ENCODE results near the gene LRRC34. TPM values are rescaled to one million over a fixed set of nuclear protein-coding genes. Genes with fewer than 3 reads are reported as not detected.

LRRC34 gene
- total and polyA plus RNA-seq, 10 of the 15 experiments (the other 5 are each of a cell fraction or from before 2014, with no cell fraction given): 0.24 to 3.7 (median 1.7) TPM

GRCh38 chr3:169772305-169772896 lies 40.3 kb downstream of the LRRC34 start (continued):
- TF ChIP-seq SUPT20H (IDR thresholded peaks at IDR 0.05; ENCODE audit: borderline replicate concordance, control insufficient read depth, low read depth, low read length): no peak
- 0 out of 2 replicates have a peak, but pooled peaks have one; percentile 34 for TF ChIP-seq CBX5 (IDR thresholded peaks at IDR 0.05; ENCODE audit: low read depth)
- no peak for TF ChIP-seq IRF3 (IDR thresholded peaks at IDR 0.05)
- TF ChIP-seq GABPA (IDR thresholded peaks at IDR 0.05; ENCODE audit: low read depth): peak; percentile 3; the same call in 1 of the 2 replicates
- TF ChIP-seq, protein P1, sequence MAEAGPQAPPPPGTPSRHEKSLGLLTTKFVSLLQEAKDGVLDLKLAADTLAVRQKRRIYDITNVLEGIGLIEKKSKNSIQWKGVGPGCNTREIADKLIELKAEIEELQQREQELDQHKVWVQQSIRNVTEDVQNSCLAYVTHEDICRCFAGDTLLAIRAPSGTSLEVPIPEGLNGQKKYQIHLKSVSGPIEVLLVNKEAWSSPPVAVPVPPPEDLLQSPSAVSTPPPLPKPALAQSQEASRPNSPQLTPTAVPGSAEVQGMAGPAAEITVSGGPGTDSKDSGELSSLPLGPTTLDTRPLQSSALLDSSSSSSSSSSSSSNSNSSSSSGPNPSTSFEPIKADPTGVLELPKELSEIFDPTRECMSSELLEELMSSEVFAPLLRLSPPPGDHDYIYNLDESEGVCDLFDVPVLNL (IDR thresholded peaks at IDR 0.05; ENCODE audit: low read depth, low read length): no peak
- TF ChIP-seq EZH2 (IDR thresholded peaks at IDR 0.05; ENCODE audit: borderline replicate concordance, control insufficient read depth, low read depth, low read length): no peak
- 0 out of 2 replicates have a peak, but pooled peaks have one; percentile 11 for TF ChIP-seq MXI1 (IDR thresholded peaks at IDR 0.05; ENCODE audit: low read depth, low read length)
- TF ChIP-seq ZNF384 (IDR thresholded peaks at IDR 0.05; ENCODE audit: borderline replicate concordance, low read depth, low read length): 0 out of 2 replicates have a peak, but pooled peaks have one; percentile 74
- TF ChIP-seq, protein P2, sequence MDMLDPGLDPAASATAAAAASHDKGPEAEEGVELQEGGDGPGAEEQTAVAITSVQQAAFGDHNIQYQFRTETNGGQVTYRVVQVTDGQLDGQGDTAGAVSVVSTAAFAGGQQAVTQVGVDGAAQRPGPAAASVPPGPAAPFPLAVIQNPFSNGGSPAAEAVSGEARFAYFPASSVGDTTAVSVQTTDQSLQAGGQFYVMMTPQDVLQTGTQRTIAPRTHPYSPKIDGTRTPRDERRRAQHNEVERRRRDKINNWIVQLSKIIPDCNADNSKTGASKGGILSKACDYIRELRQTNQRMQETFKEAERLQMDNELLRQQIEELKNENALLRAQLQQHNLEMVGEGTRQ (IDR thresholded peaks at IDR 0.05; ENCODE audit: borderline replicate concordance, low read depth, low read length): no peak
- TF ChIP-seq SMC3 (IDR thresholded peaks at IDR 0.05; ENCODE audit: borderline replicate concordance, low read length): no peak
- TF ChIP-seq MYB (IDR thresholded peaks at IDR 0.05; ENCODE audit: borderline replicate concordance, low read depth, low read length): no peak
- no peak for TF ChIP-seq TAF1 (IDR thresholded peaks at IDR 0.05; ENCODE audit: borderline replicate concordance, low read depth, low read length)
- no peak for TF ChIP-seq ZNF217 (IDR thresholded peaks at IDR 0.05)
- peak; percentile 59; the same call in 1 of the 2 replicates for TF ChIP-seq ATF7 (IDR thresholded peaks at IDR 0.05; ENCODE audit: low read depth)
- peak; percentile 37; the same call in 1 of the 2 replicates for TF ChIP-seq PAX8 (IDR thresholded peaks at IDR 0.05)
- no peak for TF ChIP-seq POLR2AphosphoS5 (IDR thresholded peaks at IDR 0.05; ENCODE audit: low read length)
- no peak for TF ChIP-seq HDGF (IDR thresholded peaks at IDR 0.05)
- peak; percentile 75; the same call in 1 of the 2 replicates for TF ChIP-seq NKRF (conservative IDR thresholded peaks at IDR 0.05)
- no peak for TF ChIP-seq MEF2B (IDR thresholded peaks at IDR 0.05; ENCODE audit: partially characterized antibody, poor library complexity, severe bottlenecking)
- peak; percentile 5; the same call in 1 of the 2 replicates for TF ChIP-seq CREB1 (IDR thresholded peaks at IDR 0.05; ENCODE audit: low read depth)
- no peak for TF ChIP-seq CBX3 (IDR thresholded peaks at IDR 0.05; ENCODE audit: borderline replicate concordance, low read depth)
- TF ChIP-seq SP1 (IDR thresholded peaks at IDR 0.05; ENCODE audit: low read depth, low read length): no peak
- no peak for TF ChIP-seq SKIL (IDR thresholded peaks at IDR 0.05; ENCODE audit: low read depth, poor library complexity, severe bottlenecking)
- no peak for TF ChIP-seq ZZZ3 (IDR thresholded peaks at IDR 0.05; ENCODE audit: control insufficient read depth, insufficient read length, low read depth)
